Measurements from ENCODE around the gene WDR20. TPM values are rescaled to one million over a fixed set of nuclear protein-coding genes. Genes with fewer than 3 reads are reported as not detected.
A peak's percentile ranks its signal among the peaks of the same experiment; 100 is the strongest.

Gene WDR20
- total and polyA plus RNA-seq, 7 donors = 13.8 to 32.1 (median 21.0) TPM

DNA sequence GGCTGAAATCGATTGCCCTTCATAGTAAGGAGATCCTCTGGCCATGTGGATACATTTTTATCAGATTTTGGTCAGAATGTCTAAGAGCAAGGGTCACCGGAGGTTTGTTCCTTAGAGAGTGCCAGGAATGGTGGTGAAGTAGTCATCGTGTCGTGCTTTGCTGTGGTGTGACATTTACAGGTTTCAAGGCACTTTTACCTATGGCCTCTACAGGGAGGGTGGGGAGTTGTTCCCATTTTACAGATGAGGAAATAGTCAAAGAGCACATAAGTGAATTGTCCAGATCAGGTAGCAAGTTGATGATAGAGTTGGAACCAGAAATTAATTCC is 57.2 kb downstream of the WDR20 start:
- peaks cover 0 to 27% (median 2%) of the 10 kb centered on the region in 4 donors for H3K36me3 ChIP-seq
- H3K27ac ChIP-seq = no peak overlapping the region
- intact Hi-C loops (cut with DNase I) = no loop called here
- H3K4me3 ChIP-seq = no peak overlapping the region
- TF ChIP-seq POLR2A (IDR thresholded peaks at IDR 0.05) (no peak), EP300 (IDR thresholded peaks at IDR 0.05) (no peak), POLR2AphosphoS5 (IDR thresholded peaks at IDR 0.05) (no peak)
- TF ChIP-seq, protein P1, sequence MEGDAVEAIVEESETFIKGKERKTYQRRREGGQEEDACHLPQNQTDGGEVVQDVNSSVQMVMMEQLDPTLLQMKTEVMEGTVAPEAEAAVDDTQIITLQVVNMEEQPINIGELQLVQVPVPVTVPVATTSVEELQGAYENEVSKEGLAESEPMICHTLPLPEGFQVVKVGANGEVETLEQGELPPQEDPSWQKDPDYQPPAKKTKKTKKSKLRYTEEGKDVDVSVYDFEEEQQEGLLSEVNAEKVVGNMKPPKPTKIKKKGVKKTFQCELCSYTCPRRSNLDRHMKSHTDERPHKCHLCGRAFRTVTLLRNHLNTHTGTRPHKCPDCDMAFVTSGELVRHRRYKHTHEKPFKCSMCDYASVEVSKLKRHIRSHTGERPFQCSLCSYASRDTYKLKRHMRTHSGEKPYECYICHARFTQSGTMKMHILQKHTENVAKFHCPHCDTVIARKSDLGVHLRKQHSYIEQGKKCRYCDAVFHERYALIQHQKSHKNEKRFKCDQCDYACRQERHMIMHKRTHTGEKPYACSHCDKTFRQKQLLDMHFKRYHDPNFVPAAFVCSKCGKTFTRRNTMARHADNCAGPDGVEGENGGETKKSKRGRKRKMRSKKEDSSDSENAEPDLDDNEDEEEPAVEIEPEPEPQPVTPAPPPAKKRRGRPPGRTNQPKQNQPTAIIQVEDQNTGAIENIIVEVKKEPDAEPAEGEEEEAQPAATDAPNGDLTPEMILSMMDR (IDR thresholded peaks at IDR 0.05) = no peak
- no peak for DNase-seq
- WGBS, 2 donors = 78 to 84% methylated on average over 4 of the region's 4 CpGs
- peaks cover 0 to 20% (median 9%) of the 10 kb centered on the region in 4 donors for H3K4me1 ChIP-seq
- H3K9me3 ChIP-seq = no peaks in the 10 kb centered on the region
- no peaks in the 10 kb centered on the region for H3K27me3 ChIP-seq

DNA sequence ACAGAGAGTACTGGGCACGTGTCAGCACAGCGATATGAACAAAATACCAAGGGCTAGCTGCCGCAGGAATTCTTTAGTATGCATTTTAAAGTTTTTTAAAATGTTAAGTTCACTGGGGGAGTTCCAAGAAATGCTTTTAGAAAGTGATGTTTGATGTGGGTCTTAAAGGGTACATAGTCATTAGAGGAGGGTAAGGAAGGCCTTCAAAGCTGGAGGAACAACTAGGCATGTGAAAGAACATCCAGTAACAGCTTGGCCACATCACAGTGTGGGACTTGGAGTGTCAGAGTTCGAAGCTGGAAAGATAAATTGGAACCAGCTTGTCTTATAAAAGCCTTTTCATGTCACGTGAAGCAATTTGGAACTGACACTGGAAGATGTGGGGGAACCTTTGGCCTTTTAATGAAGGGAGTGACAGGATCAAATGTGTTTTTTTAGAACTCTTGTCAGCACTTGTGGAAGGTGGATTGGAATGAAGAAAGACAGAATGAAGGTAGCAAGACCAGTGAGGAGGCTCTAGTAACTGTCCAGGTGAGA is 57.7 kb downstream of the WDR20 start:
- peaks cover 0 to 20% (median 9%) of the 10 kb centered on the region in 4 donors for H3K4me1 ChIP-seq

DNA sequence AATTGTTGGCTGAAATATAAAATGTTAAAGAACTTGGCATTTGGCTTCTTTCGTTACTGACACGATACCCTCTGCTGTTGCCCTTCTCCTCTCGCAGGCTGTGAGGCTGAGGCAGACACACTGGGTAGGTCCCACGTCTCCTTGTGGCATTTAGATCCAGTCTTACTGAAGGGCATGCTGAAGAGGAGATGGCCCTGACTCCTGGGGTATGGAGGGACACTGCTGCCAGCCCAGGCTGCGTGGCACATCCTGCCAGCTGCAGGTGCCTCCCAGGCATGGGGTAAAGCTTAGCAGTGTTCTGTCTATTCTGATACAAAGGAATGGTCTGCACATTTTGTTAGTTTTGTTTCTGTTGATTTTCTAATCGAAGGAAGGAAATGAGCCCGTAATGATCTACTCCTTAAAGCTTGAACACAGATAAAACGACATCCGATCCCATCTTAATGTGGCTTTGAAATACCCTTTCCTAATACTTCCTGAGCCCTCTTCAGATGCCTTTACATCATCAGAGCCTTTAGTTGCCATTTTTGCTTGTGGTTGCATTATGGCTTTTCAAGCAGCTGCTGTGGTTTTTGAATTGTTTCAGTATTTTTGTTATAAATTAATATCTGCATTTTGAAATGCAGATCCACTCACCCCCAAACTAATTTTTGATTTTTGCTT is 61.1 kb downstream of the WDR20 start:
- no peaks in the 10 kb centered on the region for H3K9me3 ChIP-seq
- WGBS, 2 donors = 74 to 87% methylated on average over 9 of the region's 9 CpGs
- no peaks in the 10 kb centered on the region for H3K27me3 ChIP-seq
- no peak overlapping the region for H3K27ac ChIP-seq
- intact Hi-C loops (cut with DNase I) = no loop called here
- no peak overlapping the region for H3K4me3 ChIP-seq
- H3K4me1 ChIP-seq = peaks cover 0 to 3% (median 0%) of the 10 kb centered on the region in 4 donors
- no peak for TF ChIP-seq POLR2A (IDR thresholded peaks at IDR 0.05)
- TF ChIP-seq, protein P1 (IDR thresholded peaks at IDR 0.05) = no peak
- TF ChIP-seq POLR2AphosphoS5 (IDR thresholded peaks at IDR 0.05) = no peak
- TF ChIP-seq EP300 (IDR thresholded peaks at IDR 0.05) = no peak
- peaks cover 0 to 46% (median 6%) of the 10 kb centered on the region in 4 donors for H3K36me3 ChIP-seq
- peak; percentile 55 for DNase-seq

More for the DNA sequence above, 57.7 kb downstream of the WDR20 start:
- no peak overlapping the region for H3K4me3 ChIP-seq
- H3K27me3 ChIP-seq = no peaks in the 10 kb centered on the region
- intact Hi-C loops (cut with DNase I) = no loop called here
- H3K36me3 ChIP-seq = peaks cover 0 to 27% (median 2%) of the 10 kb centered on the region in 4 donors
- no peaks in the 10 kb centered on the region for H3K9me3 ChIP-seq
- 84 to 87% methylated on average over 5 of the region's 5 CpGs for WGBS, 2 donors
- DNase-seq = no peak
- H3K27ac ChIP-seq = no peak overlapping the region
- TF ChIP-seq, protein P1 (IDR thresholded peaks at IDR 0.05) = no peak
- TF ChIP-seq POLR2AphosphoS5 (IDR thresholded peaks at IDR 0.05) = no peak
- no peak for TF ChIP-seq EP300 (IDR thresholded peaks at IDR 0.05)
- no peak for TF ChIP-seq POLR2A (IDR thresholded peaks at IDR 0.05)

DNA sequence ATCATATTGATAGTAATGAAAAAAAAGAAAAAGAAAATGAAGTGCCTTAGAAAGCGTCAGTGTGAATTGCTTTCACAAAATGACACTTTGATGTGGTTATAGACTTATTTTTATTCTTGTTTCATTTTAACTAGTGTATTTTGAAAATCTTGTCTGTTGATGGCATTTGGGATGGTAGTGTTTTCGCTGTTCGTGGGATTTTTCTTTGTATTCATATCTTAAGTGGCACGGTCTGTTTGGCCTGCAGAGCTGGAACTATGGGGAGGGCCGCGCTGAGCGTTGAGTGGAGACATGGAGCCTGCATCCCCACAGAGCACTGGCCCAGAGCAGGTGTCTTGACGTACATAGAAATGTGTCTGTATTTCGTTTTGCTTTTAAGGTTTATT is 61.6 kb downstream of the WDR20 start:
- TF ChIP-seq POLR2AphosphoS5 (IDR thresholded peaks at IDR 0.05) = no peak
- no peak for TF ChIP-seq EP300 (IDR thresholded peaks at IDR 0.05)
- TF ChIP-seq, protein P1 (IDR thresholded peaks at IDR 0.05) = no peak
- no peak for TF ChIP-seq POLR2A (IDR thresholded peaks at IDR 0.05)
- intact Hi-C loops (cut with DNase I) = no loop called here
- no peak overlapping the region for H3K27ac ChIP-seq
- H3K9me3 ChIP-seq = no peaks in the 10 kb centered on the region
- DNase-seq = no peak
- no peaks in the 10 kb centered on the region for H3K4me1 ChIP-seq
- no peak overlapping the region for H3K4me3 ChIP-seq
- WGBS, 2 donors = 77 to 92% methylated on average over 9 of the region's 9 CpGs
- H3K27me3 ChIP-seq = no peaks in the 10 kb centered on the region
- H3K36me3 ChIP-seq = peaks cover 0 to 47% (median 6%) of the 10 kb centered on the region in 4 donors

Measured in sigmoid colon (tissue), 7 donors.